ENCODE results near the gene GPALPP1. TPM values are rescaled to one million over a fixed set of nuclear protein-coding genes. Genes with fewer than 3 reads are reported as not detected.

GPALPP1 gene
- total RNA-seq, 4 donors from 2014 or later = 17.1 to 27.3 (median 21.7) TPM

DNA sequence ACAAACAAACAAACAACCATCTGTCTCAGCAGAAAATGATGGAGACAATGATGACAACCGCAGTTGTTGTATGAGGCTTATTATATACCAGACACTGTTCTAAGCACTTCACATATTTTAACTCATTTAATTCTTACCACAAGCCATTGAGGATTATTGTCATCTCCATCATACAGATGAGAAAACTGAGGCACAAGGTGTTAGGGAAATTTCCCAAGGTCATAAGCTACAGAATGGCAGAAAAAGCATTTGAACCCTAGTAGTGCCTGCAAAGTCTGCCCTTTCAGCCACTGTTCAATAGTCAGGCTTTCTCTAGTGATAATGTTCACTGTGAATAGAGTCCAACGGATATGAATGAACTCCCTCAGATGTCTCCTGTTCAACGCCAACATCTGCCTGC is 60.1 kb downstream of the GPALPP1 start:
- TF ChIP-seq, protein P1, sequence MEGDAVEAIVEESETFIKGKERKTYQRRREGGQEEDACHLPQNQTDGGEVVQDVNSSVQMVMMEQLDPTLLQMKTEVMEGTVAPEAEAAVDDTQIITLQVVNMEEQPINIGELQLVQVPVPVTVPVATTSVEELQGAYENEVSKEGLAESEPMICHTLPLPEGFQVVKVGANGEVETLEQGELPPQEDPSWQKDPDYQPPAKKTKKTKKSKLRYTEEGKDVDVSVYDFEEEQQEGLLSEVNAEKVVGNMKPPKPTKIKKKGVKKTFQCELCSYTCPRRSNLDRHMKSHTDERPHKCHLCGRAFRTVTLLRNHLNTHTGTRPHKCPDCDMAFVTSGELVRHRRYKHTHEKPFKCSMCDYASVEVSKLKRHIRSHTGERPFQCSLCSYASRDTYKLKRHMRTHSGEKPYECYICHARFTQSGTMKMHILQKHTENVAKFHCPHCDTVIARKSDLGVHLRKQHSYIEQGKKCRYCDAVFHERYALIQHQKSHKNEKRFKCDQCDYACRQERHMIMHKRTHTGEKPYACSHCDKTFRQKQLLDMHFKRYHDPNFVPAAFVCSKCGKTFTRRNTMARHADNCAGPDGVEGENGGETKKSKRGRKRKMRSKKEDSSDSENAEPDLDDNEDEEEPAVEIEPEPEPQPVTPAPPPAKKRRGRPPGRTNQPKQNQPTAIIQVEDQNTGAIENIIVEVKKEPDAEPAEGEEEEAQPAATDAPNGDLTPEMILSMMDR (IDR thresholded peaks at IDR 0.05; ENCODE audit: low read depth) = no peak

DNA sequence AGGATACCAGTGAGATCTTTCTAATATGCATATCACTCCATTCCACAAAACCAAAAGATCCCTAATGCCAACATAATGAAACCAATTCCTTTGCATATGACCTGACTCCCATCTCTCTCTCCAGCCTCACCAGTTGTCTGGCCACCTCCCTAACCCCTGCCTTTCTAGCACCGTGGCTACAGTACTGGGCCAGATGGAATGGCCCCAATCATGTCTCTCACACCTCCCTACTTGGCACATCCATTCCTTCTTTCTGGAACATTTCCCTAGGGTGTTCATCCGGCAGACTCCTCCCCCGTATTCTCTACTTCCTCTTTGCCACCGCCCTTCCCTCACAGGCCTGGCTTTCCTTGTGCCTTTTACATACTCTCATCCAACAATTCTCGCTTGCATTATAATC is 62.0 kb downstream of the GPALPP1 start:
- TF ChIP-seq, protein P1 (IDR thresholded peaks at IDR 0.05; ENCODE audit: low read depth) = no peak

DNA sequence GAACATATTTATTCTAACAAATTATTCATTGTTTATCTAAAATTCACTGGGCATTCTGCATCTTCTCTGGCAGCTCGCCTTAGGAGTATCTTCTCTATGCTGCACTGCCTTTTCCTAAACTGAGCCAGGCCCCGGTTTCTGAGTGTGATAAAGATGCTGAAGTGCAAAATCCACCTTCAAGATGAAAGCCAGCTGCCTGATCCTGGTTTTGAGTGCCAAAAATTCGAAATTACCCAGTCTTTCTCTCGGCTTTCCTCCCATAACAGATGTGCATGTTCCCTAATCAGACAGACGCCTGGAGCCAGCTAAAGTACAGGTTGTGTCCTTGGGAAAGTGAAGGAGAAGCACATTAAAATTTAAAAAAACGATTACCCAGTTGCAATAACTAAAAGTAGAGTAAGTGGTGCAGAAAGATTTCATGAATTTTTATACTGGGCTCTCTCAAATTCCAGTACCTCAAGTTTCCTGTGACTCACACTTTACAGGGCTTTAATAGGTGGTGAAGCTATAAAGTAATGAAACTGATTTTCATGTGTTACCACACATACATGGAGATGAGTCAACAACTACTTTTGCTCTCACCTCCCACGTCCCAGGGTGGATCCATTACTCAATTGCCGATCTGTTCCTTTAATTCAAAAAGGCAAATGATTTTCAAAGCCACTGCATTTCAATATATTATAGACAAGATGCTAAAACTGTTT is 66.0 kb downstream of the GPALPP1 start:
- TF ChIP-seq, protein P1 (IDR thresholded peaks at IDR 0.05; ENCODE audit: low read depth) = no peak

DNA sequence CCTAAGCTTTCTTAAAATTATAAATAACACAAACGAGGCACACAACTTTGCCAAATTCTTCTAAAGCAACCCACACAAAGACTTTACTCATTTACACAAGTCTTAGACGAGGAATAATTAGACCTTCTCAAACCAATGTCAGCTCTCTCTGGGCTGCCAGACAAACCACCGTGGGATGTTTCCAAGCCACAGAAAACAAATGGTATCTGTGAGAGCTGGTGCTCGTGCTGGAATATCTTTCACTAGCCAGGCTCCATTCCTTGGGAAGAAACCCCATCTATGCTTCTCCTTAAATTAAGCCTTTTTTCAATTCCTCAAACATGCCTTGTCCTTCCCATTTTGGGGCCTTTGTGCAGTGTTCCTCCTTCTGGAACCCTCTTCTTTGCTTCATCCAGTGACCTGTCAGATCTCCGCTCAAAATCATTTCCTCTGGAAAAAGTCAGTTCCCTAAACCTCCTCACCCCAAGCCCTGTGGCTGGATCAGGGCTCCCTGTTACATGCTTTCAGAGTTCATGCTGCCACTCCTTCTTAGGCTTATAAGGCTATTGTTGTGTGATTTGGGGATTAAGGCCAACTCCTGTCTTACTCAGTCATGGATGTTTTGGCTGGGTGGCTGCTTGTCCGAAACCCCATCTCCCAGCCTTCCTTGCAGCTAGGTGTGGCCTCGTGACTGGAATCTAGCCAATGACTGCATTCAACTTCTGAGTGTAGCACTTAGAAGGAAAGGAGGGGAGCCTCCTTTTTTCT is 66.7 kb downstream of the GPALPP1 start:
- TF ChIP-seq, protein P1 (IDR thresholded peaks at IDR 0.05; ENCODE audit: low read depth) = no peak

DNA sequence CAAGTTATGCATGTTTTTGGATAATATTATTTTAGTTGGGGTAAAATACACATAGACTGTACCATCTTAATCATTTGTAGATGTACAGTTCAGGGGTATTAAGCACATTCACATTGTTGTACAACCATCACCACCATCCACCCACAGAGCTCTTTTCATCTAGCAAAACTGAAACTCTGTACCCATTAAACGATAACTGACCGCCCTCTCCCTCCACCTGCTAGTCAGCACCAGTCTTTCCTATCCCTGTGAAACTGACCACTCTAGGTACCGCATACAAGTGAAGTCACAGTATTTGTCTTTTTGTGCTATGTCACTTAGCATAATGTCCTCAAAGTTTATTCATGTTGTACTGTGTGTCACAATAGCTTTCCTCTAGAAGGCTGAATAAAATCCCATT is 70.7 kb downstream of the GPALPP1 start:
- TF ChIP-seq, protein P1 (IDR thresholded peaks at IDR 0.05; ENCODE audit: low read depth) = no peak

DNA sequence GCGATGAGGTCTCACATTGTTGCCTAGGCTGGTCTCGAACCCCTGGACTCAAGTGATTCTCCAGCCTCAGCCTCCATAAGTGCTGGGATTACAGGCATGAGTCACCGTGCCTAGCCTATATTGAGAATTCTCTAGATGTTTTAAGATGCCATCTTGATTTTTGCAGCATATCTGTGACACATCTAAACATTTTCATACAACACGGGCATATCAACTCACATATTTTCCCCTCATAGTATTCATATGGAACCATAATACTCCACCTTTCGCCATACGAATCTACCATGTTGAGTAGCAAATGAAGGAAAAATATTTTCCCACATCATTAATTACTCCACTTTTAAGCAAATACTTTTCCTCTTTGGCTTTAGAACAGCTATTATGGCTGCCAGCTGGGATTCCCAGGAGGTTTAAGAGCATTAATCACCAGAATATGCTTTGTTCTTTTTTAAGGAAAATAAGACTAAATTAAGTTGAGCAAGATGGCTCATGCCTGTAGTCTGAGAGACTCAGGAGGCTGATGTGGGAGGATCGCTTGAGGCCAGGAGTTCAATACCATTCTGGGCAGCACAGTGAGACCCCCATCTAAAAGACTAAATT is 74.0 kb downstream of the GPALPP1 start:
- TF ChIP-seq, protein P1 (IDR thresholded peaks at IDR 0.05; ENCODE audit: low read depth) = no peak

DNA sequence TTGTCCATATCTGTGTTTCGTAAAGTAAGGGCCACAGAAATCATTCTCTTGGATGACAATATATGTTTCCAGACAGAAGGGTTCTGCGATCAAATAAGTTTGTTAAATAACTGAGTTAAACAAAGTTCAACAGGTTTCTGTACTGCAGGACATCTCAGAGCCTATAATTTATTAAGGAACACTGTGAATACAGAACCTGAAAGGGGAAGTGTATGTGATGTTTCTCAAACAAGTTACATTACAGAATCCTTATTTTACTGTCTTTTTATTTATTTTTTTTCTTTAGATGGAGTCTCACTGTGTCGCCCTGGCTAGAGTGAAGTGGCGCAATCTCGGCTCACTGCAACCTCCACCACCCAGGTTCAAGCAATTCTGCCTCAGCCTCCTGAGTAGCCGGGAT is 75.6 kb downstream of the GPALPP1 start:
- TF ChIP-seq, protein P1 (IDR thresholded peaks at IDR 0.05; ENCODE audit: low read depth) = no peak

All from subcutaneous adipose tissue (tissue), 4 donors.